HCT116 (cell line): ENCODE data around the gene CLIP4. TPM values are rescaled to one million over a fixed set of nuclear protein-coding genes. Genes with fewer than 3 reads are reported as not detected.

Source experiments
- ATAC-seq: fragments of 200-7000 bp; cut with Tn5 transposase; 2 replicates; pipeline ENCODE4 v1.9.1; 2020; ENCODE audit warnings: mild to moderate bottlenecking, moderate library complexity
- BruUV-seq: library from RNA; stranded (reverse); fragments of 400-500 nt; replicated peaks from 2 replicates; lab custom pipeline; 2021; lab: Mats Ljungman, UMichigan
- CTCF ChIA-PET: fragments of 300-600 bp; sonication (Branson Sonifier 250); formaldehyde crosslinking; loops from one replicate; lab custom pipeline; 2021; ENCODE audit warnings: antibody characterized with exemption; lab: Charles Lee
- POLR2A ChIA-PET: fragments of 300-600, 350-600 bp; sonication (Branson Sonifier 250); formaldehyde crosslinking; loops from one replicate; lab custom pipeline; 2021; ENCODE audit warnings: antibody characterized with exemption; lab: Charles Lee
- RAD21 ChIA-PET, 2 experiments: fragments of 300-600 bp; sonication (Branson Sonifier 250); formaldehyde crosslinking; loops; one replicate each; lab custom pipeline; 2023; ENCODE audit warnings: low total read pairs in 2 of 2; ENCODE audit not compliant: uncharacterized antibody in 2 of 2, unreplicated experiment in 2 of 2, low non-redundant PET in 1 of 2; lab: Charles Lee
- DNase-seq: peaks from one replicate; pipeline ENCODE4 v3.0.0-alpha.2; 2010; ENCODE audit warnings: low read depth, low spot score
- H2AFZ ChIP-seq: fragments of 200-600 bp; shearing (Covaris generic), sonication (generic); 2 replicates; pipeline ENCODE4 v1.6.1; 2017; ENCODE audit warnings: low read depth, mixed run types, mixed read lengths, antibody characterized with exemption, low read length; ENCODE audit not compliant: poor library complexity, severe bottlenecking
- H3K27ac ChIP-seq: 2 replicates; pipeline ENCODE4 v1.5.1; 2012; ENCODE audit warnings: low read depth, low read length
- H3K27me3 ChIP-seq: fragments of 200-600 bp; sonication (generic); 2 replicates; pipeline ENCODE4 v1.6.1; 2016; ENCODE audit warnings: mixed run types, low read length, mixed read lengths; ENCODE audit not compliant: insufficient read depth
- H3K36me3 ChIP-seq, 2 experiments: fragments of 200-500 bp in 1 of 2; fragments of 200-600 bp in 1 of 2; sonication (Bioruptor generic) in 1 of 2; sonication (generic) in 1 of 2; 2 replicates each; pipeline versions ENCODE4 v1.5.1 to v1.6.1; 2014 to 2016; ENCODE audit warnings: low read length in 2 of 2, inconsistent platforms in 1 of 2, mixed read lengths in 1 of 2, mixed run types in 1 of 2; ENCODE audit not compliant: insufficient read depth in 2 of 2, control insufficient read depth in 1 of 2
- H3K4me1 ChIP-seq, 2 experiments: fragments of 200-600 bp in 1 of 2; sonication (generic) in 1 of 2; 2 replicates each; pipeline versions ENCODE4 v1.5.1 to v1.6.1; 2012 to 2017; ENCODE audit warnings: low read length in 2 of 2, inconsistent platforms in 1 of 2, mild to moderate bottlenecking in 1 of 2, mixed read lengths in 1 of 2, mixed run types in 1 of 2, moderate library complexity in 1 of 2; ENCODE audit not compliant: insufficient read depth in 2 of 2, control insufficient read depth in 1 of 2
- H3K4me2 ChIP-seq: fragments of 200-600 bp; sonication (generic); 2 replicates; pipeline ENCODE4 v1.6.1; 2017; ENCODE audit warnings: mixed run types, low read length, mixed read lengths
- H3K4me3 ChIP-seq, 2 experiments: fragments of 200-600 bp in 1 of 2; sonication (generic) in 1 of 2; replicated peaks in 1 of 2; 2 replicates each; pipeline ENCODE4 v1.5.1; 2011 to 2016; ENCODE audit warnings: low read length in 2 of 2, control low read depth in 1 of 2, low read depth in 1 of 2, mild to moderate bottlenecking in 1 of 2, mixed read lengths in 1 of 2, mixed run types in 1 of 2
- H3K79me2 ChIP-seq: fragments of 200-600 bp; sonication (generic); 2 replicates; pipeline ENCODE4 v1.6.1; 2017; ENCODE audit warnings: mild to moderate bottlenecking, mixed run types, low read length, moderate library complexity, mixed read lengths; ENCODE audit not compliant: insufficient read depth
- H3K9ac ChIP-seq: fragments of 200-600 bp; sonication (generic); 2 replicates; pipeline ENCODE4 v1.6.1; 2016; ENCODE audit warnings: low read length, mixed read lengths
- H3K9me2 ChIP-seq: fragments of 200-600 bp; sonication (generic), shearing (Covaris generic); 2 replicates; pipeline ENCODE4 v1.6.1; 2017; ENCODE audit warnings: mixed run types, mild to moderate bottlenecking, moderate library complexity; ENCODE audit not compliant: insufficient read depth
- H3K9me3 ChIP-seq, 2 experiments: fragments of 200-500 bp in 1 of 2; fragments of 200-600 bp in 1 of 2; sonication (Bioruptor generic) in 1 of 2; sonication (generic) in 1 of 2; 2 replicates each; pipeline ENCODE4 v1.6.1; 2014 to 2017; ENCODE audit warnings: low read length in 2 of 2, mixed read lengths in 2 of 2, inconsistent platforms in 1 of 2, low read depth in 1 of 2, mild to moderate bottlenecking in 1 of 2, mixed run types in 1 of 2, moderate library complexity in 1 of 2; ENCODE audit not compliant: control insufficient read depth in 1 of 2, insufficient read depth in 1 of 2
- H4K20me1 ChIP-seq: fragments of 200-600 bp; sonication (generic), shearing (Covaris generic); 2 replicates; pipeline ENCODE4 v1.6.1; 2017; ENCODE audit warnings: mixed run types, mild to moderate bottlenecking, moderate library complexity; ENCODE audit not compliant: insufficient read depth
- ATF3 ChIP-seq: IDR thresholded peaks from 2 replicates; pipeline ENCODE4 v1.6.1; 2012
- CBX3 ChIP-seq: IDR thresholded peaks from 2 replicates; pipeline ENCODE4 v1.6.1; 2012; ENCODE audit warnings: low read depth
- CEBPB ChIP-seq: IDR thresholded peaks from 2 replicates; pipeline ENCODE4 v1.6.1; 2012; ENCODE audit warnings: low read depth
- EGR1 ChIP-seq: IDR thresholded peaks from 2 replicates; pipeline ENCODE4 v1.6.1; 2012; ENCODE audit warnings: low read depth
- EZH2phosphoT487 ChIP-seq: fragments of 200-600 bp; IDR thresholded peaks from 2 replicates; pipeline ENCODE4 v1.6.1; 2018; ENCODE audit warnings: antibody characterized with exemption, borderline replicate concordance
- JUND ChIP-seq: IDR thresholded peaks from 2 replicates; pipeline ENCODE4 v1.6.1; 2012
- POLR2A ChIP-seq: IDR thresholded peaks from 2 replicates; pipeline ENCODE4 v1.7.0; 2011; ENCODE audit warnings: borderline replicate concordance; ENCODE audit not compliant: insufficient read depth, insufficient read length; ENCODE audit errors: extremely low read depth
- RAD21 ChIP-seq: IDR thresholded peaks from 2 replicates; pipeline ENCODE4 v1.6.1; 2012; ENCODE audit warnings: low read depth, mild to moderate bottlenecking
- SP1 ChIP-seq: IDR thresholded peaks from 2 replicates; pipeline ENCODE4 v1.6.1; 2012; ENCODE audit warnings: low read depth
- TCF7L2 ChIP-seq: IDR thresholded peaks from 2 replicates; pipeline ENCODE4 v1.7.0; 2011; ENCODE audit warnings: borderline replicate concordance, inconsistent platforms; ENCODE audit not compliant: insufficient read depth, insufficient read length; ENCODE audit errors: extremely low read depth
- YY1 ChIP-seq: IDR thresholded peaks from 2 replicates; pipeline ENCODE4 v1.6.1; 2011; ENCODE audit warnings: low read length, low read depth, moderate library complexity, mild to moderate bottlenecking; ENCODE audit not compliant: insufficient replicate concordance; ENCODE audit errors: extremely low read depth
- ZFX ChIP-seq: fragments of 450-650 bp; IDR thresholded peaks from 2 replicates; pipeline ENCODE4 v1.6.1; 2017
- ZNF274 ChIP-seq: fragments of 200-500 bp; sonication (Bioruptor generic); IDR thresholded peaks from 2 replicates; pipeline ENCODE4 v1.6.1; 2014; ENCODE audit warnings: mild to moderate bottlenecking, low read depth, low read length, inconsistent platforms
- intact Hi-C: fragments of 100-400 bp; cut with micrococcal nuclease; formaldehyde crosslinking; loops from 2 replicates; pipeline ENCODE4 v1.10.0; 2022
- total RNA-seq: library from RNA; stranded (reverse); gene quantifications from one replicate; pipeline ENCODE4 v1.2.1, GENCODE V29; 2021; ENCODE audit not compliant: unreplicated experiment
- TF ChIP-seq, protein P1 (sequence below): IDR thresholded peaks from 2 replicates; pipeline ENCODE4 v1.6.1; 2011; ENCODE audit warnings: mild to moderate bottlenecking, low read length, moderate library complexity; ENCODE audit not compliant: insufficient replicate concordance; ENCODE audit errors: extremely low read depth

CLIP4 gene
- total RNA-seq, 1 experiment from 2014 or later = 27.8 TPM

DNA sequence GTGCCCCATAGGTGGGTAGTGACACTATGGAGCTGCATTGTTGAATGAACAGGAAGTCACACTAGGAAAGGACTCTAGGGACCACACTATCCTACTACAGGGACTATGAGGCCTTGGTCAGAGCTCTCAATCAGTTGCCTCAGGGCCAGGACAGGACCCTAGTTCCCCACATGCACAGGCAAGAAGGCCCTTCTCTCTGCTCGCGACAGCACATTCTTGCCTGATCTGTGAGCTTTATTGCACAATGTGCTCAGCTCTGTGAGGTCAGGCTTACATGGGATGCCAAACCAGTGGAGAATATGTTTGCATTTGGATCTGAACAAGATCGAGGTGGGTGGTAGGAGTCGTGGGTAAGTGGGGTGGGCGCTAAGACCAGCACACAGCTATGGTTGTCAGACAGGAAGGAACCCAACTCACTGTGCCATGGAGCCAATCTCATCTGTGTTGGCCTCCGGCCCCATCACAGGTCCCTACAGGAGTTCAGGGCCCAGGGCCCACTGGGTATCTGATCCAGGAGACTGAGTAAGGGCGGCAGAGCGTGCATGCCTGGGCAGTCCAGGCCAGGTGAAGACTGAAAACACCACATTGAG lies 48.8 kb upstream of the CLIP4 start:
- DNase-seq (no peak), ATAC-seq (no peak)
- Histone ChIP-seq H3K9me3 (no peaks in the 10 kb centered on the region), H3K4me2 (no peak overlapping the region), H2AFZ (no peak overlapping the region), H3K27me3 (no peaks in the 10 kb centered on the region)
- intact Hi-C loops = no loop called here
- TF ChIP-seq, protein P1, sequence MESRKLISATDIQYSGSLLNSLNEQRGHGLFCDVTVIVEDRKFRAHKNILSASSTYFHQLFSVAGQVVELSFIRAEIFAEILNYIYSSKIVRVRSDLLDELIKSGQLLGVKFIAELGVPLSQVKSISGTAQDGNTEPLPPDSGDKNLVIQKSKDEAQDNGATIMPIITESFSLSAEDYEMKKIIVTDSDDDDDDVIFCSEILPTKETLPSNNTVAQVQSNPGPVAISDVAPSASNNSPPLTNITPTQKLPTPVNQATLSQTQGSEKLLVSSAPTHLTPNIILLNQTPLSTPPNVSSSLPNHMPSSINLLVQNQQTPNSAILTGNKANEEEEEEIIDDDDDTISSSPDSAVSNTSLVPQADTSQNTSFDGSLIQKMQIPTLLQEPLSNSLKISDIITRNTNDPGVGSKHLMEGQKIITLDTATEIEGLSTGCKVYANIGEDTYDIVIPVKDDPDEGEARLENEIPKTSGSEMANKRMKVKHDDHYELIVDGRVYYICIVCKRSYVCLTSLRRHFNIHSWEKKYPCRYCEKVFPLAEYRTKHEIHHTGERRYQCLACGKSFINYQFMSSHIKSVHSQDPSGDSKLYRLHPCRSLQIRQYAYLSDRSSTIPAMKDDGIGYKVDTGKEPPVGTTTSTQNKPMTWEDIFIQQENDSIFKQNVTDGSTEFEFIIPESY = no peak
- TF ChIP-seq SP1 = no peak
- no peak for TF ChIP-seq ZFX
- TF ChIP-seq POLR2A = no peak
- TF ChIP-seq CEBPB = no peak
- TF ChIP-seq ZNF274 = no peak
- TF ChIP-seq EZH2phosphoT487 = no peak
- no peak for TF ChIP-seq YY1
- TF ChIP-seq RAD21 = no peak
- TF ChIP-seq CBX3 = no peak
- no peak for TF ChIP-seq TCF7L2
- TF ChIP-seq ATF3 = no peak
- no peak for TF ChIP-seq EGR1
- TF ChIP-seq JUND = no peak
- TF ChIP-seq, all 23 proteins: peak for 0
- BruUV-seq = no TSS peak
- Histone ChIP-seq H4K20me1 (no peaks in the 10 kb centered on the region), H3K9ac (no peak overlapping the region), H3K4me3 (no peak overlapping the region), H3K9me2 (no peaks in the 10 kb centered on the region), H3K4me1 (peaks cover 0 to 9% of the 10 kb centered on the region in 2 experiments; a peak in 2 of 4 replicates), H3K36me3 (no peaks in the 10 kb centered on the region), H3K79me2 (no peaks in the 10 kb centered on the region), H3K27ac (no peak overlapping the region)
- CTCF ChIA-PET = no interaction called here
- POLR2A ChIA-PET = no interaction called here
- RAD21 ChIA-PET = no interaction called here
